Neural cell (in vitro differentiated cells): ENCODE results near the gene MARVELD2. TPM values are rescaled to one million over a fixed set of nuclear protein-coding genes. Genes with fewer than 3 reads are reported as not detected.
"Not testable (repeated sequence)": the region's sequence is repeated elsewhere in the genome, so short reads cannot be mapped to it uniquely, and the experiment has no call there.

Source experiments
- H2AFZ ChIP-seq: fragments of 200-600, 300-800 bp; sonication (generic), shearing (Covaris generic); 2 replicates; pipeline ENCODE4 v1.6.0; 2014; ENCODE audit warnings: low read depth, mild to moderate bottlenecking, antibody characterized with exemption, low read length, moderate library complexity
- H3F3A ChIP-seq: fragments of 200-600 bp; shearing (Covaris generic); 2 replicates; pipeline ENCODE4 v1.6.1; 2016; ENCODE audit warnings: mild to moderate bottlenecking, moderate library complexity, mixed read lengths, antibody characterized with exemption, low read length; ENCODE audit not compliant: insufficient read depth, poor library complexity, severe bottlenecking
- H3K27ac ChIP-seq: fragments of 200-600, 300-800 bp; sonication (generic), shearing (Covaris generic); 2 replicates; pipeline ENCODE4 v1.5.1; 2014; ENCODE audit warnings: mild to moderate bottlenecking, low read length, moderate library complexity
- H3K27me3 ChIP-seq: fragments of 300-800, 200-600 bp; sonication (generic), shearing (Covaris generic); 2 replicates; pipeline ENCODE4 v1.6.0; 2014; ENCODE audit warnings: mild to moderate bottlenecking, low read depth, low read length, moderate library complexity; ENCODE audit not compliant: insufficient read depth
- H3K36me3 ChIP-seq: fragments of 300-800, 200-600 bp; sonication (generic), shearing (Covaris generic); 2 replicates; pipeline ENCODE4 v1.5.1; 2014; ENCODE audit warnings: mild to moderate bottlenecking, antibody characterized with exemption, low read length, moderate library complexity; ENCODE audit not compliant: insufficient read depth
- H3K4me2 ChIP-seq: fragments of 300-800, 200-600 bp; sonication (generic), shearing (Covaris generic); 2 replicates; pipeline ENCODE4 v1.6.0; 2014; ENCODE audit warnings: mild to moderate bottlenecking, low read length
- H3K4me3 ChIP-seq: fragments of 300-800, 200-600 bp; sonication (generic), shearing (Covaris generic); 2 replicates; pipeline ENCODE4 v1.5.1; 2014; ENCODE audit warnings: mild to moderate bottlenecking, low read length, moderate library complexity
- H3K79me2 ChIP-seq: fragments of 200-600 bp; shearing (Covaris generic); replicated peaks from 2 replicates; pipeline ENCODE4 v1.6.0; 2014; ENCODE audit warnings: mild to moderate bottlenecking, low read length, moderate library complexity; ENCODE audit not compliant: insufficient read depth
- H3K9ac ChIP-seq: fragments of 300-800, 200-600 bp; sonication (generic), shearing (Covaris generic); 2 replicates; pipeline ENCODE4 v1.6.1; 2016; ENCODE audit warnings: mild to moderate bottlenecking, low read length, mixed read lengths
- H3K9me2 ChIP-seq: fragments of 200-600 bp; shearing (Covaris generic); 2 replicates; pipeline ENCODE4 v1.6.1; 2016; ENCODE audit warnings: mild to moderate bottlenecking, low read length, mixed read lengths; ENCODE audit not compliant: insufficient read depth
- H3K9me3 ChIP-seq: fragments of 200-600, 300-800 bp; sonication (generic), shearing (Covaris generic); 2 replicates; pipeline ENCODE4 v1.6.1; 2016; ENCODE audit warnings: mild to moderate bottlenecking, mixed run types, low read length, moderate library complexity, mixed read lengths
- H4K20me1 ChIP-seq: fragments of 200-600 bp; shearing (Covaris generic); 2 replicates; pipeline ENCODE4 v1.6.1; 2016; ENCODE audit warnings: mild to moderate bottlenecking, mixed run types; ENCODE audit not compliant: insufficient read depth
- EP300 ChIP-seq: fragments of 450-650 bp; conservative IDR thresholded peaks from 2 replicates; pipeline ENCODE4 v1.6.1; 2014; ENCODE audit warnings: antibody characterized with exemption, mild to moderate bottlenecking, moderate library complexity; ENCODE audit not compliant: poor library complexity, severe bottlenecking
- EZH2 ChIP-seq: fragments of 200-600, 300-800 bp; shearing (Covaris generic), sonication (generic); IDR thresholded peaks from 2 replicates; pipeline ENCODE4 v1.6.1; 2014; ENCODE audit warnings: antibody characterized with exemption, low read length, borderline replicate concordance, mild to moderate bottlenecking; ENCODE audit not compliant: insufficient read depth, poor library complexity, severe bottlenecking
- MXI1 ChIP-seq: fragments of 450-650 bp; conservative IDR thresholded peaks from 2 replicates; pipeline ENCODE4 v1.6.1; 2014; ENCODE audit warnings: antibody characterized with exemption, mild to moderate bottlenecking; ENCODE audit not compliant: poor library complexity, severe bottlenecking
- POLR2AphosphoS5 ChIP-seq: IDR thresholded peaks from 2 replicates; pipeline ENCODE4 v1.6.1; 2012
- RAD21 ChIP-seq: fragments of 450-650 bp; conservative IDR thresholded peaks from 2 replicates; pipeline ENCODE4 v1.6.1; 2014; ENCODE audit warnings: antibody characterized with exemption, mild to moderate bottlenecking, moderate library complexity
- REST ChIP-seq: IDR thresholded peaks from 2 replicates; pipeline ENCODE4 v1.6.1; 2012; ENCODE audit warnings: borderline replicate concordance
- SMC3 ChIP-seq: fragments of 450-650 bp; conservative IDR thresholded peaks from 2 replicates; pipeline ENCODE4 v1.6.1; 2014; ENCODE audit warnings: antibody characterized with exemption, mild to moderate bottlenecking, moderate library complexity; ENCODE audit not compliant: poor library complexity
- TAF1 ChIP-seq: IDR thresholded peaks from 2 replicates; pipeline ENCODE4 v1.6.1; 2012; ENCODE audit warnings: low read depth
- polyA plus RNA-seq: library from polyadenylated mRNA; depleted of rRNA; stranded (reverse); fragments of >200 nt; gene quantifications from 2 replicates; pipeline ENCODE4 v1.2.3, GENCODE V29; 2014
- TF ChIP-seq, protein P1 (sequence below): fragments of 450-650 bp; IDR thresholded peaks from 2 replicates; pipeline ENCODE4 v1.5.1; 2014; ENCODE audit warnings: antibody characterized with exemption, mild to moderate bottlenecking, moderate library complexity; ENCODE audit not compliant: poor library complexity, severe bottlenecking

MARVELD2 gene
- polyA plus RNA-seq, 1 donor from 2014 or later, result not detected

- H3K36me3 ChIP-seq, result no peaks in the 10 kb centered on the region
- no peaks in the 10 kb centered on the region for H3K9me3 ChIP-seq
- no peaks in the 10 kb centered on the region for H3K27me3 ChIP-seq
- H3K4me3 ChIP-seq, result no peak overlapping the region
- TF ChIP-seq REST, result no peak
- no peaks in the 10 kb centered on the region for H3F3A ChIP-seq
- H3K9me2 ChIP-seq, result no peaks in the 10 kb centered on the region
- no peak overlapping the region for H3K9ac ChIP-seq
- no peak overlapping the region for H2AFZ ChIP-seq
- no peak overlapping the region for H3K27ac ChIP-seq
- no peaks in the 10 kb centered on the region for H4K20me1 ChIP-seq
- H3K4me2 ChIP-seq, result no peak overlapping the region
- no peaks in the 10 kb centered on the region for H3K79me2 ChIP-seq
Observed at GRCh38 chr5:69450116-69450515, 35.2 kb downstream of the MARVELD2 start.

DNA sequence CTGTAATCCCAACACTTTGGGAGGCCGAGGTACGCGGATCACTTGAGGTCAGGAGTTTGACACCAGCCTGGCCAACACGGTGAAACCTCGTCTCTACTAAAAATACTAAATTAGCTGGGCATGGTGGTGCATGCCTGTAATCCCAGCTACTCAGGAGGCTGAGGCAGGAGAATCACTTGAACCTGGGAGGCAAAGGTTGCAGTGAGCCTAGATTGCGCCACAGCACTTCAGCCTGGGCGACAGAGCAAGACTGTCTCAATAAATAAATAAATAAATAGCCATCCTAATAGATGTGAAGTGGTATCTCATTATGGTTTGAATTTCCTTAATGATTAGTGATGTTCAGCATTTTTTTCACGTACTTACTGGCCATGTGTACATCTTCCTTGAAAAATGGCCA, 35.6 kb downstream of the MARVELD2 start:
- H2AFZ ChIP-seq, H3K9me3 ChIP-seq, H3K4me3 ChIP-seq, H3K79me2 ChIP-seq, H3K4me2 ChIP-seq, H3K36me3 ChIP-seq, H3K27me3 ChIP-seq, H4K20me1 ChIP-seq, H3K9me2 ChIP-seq, H3K9ac ChIP-seq, H3K27ac ChIP-seq, H3F3A ChIP-seq: not testable (repeated sequence)

GRCh38 chr5:69451941-69452647, 37.2 kb downstream of the MARVELD2 start:
- Histone ChIP-seq H3K79me2 (no peaks in the 10 kb centered on the region), H4K20me1 (no peaks in the 10 kb centered on the region), H3K36me3 (no peaks in the 10 kb centered on the region), H3K4me2 (no peak overlapping the region), H2AFZ (no peak overlapping the region), H3K9ac (no peak overlapping the region), H3K27ac (no peak overlapping the region), H3K9me3 (no peaks in the 10 kb centered on the region), H3K27me3 (no peaks in the 10 kb centered on the region), H3K9me2 (no peaks in the 10 kb centered on the region), H3F3A (no peaks in the 10 kb centered on the region), H3K4me3 (no peak overlapping the region)
- TF ChIP-seq SMC3 (no peak), TAF1 (no peak), EP300 (no peak), RAD21 (no peak), EZH2 (no peak), MXI1 (no peak), REST (no peak), POLR2AphosphoS5 (no peak)
- TF ChIP-seq, protein P1, sequence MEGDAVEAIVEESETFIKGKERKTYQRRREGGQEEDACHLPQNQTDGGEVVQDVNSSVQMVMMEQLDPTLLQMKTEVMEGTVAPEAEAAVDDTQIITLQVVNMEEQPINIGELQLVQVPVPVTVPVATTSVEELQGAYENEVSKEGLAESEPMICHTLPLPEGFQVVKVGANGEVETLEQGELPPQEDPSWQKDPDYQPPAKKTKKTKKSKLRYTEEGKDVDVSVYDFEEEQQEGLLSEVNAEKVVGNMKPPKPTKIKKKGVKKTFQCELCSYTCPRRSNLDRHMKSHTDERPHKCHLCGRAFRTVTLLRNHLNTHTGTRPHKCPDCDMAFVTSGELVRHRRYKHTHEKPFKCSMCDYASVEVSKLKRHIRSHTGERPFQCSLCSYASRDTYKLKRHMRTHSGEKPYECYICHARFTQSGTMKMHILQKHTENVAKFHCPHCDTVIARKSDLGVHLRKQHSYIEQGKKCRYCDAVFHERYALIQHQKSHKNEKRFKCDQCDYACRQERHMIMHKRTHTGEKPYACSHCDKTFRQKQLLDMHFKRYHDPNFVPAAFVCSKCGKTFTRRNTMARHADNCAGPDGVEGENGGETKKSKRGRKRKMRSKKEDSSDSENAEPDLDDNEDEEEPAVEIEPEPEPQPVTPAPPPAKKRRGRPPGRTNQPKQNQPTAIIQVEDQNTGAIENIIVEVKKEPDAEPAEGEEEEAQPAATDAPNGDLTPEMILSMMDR, result no peak

DNA sequence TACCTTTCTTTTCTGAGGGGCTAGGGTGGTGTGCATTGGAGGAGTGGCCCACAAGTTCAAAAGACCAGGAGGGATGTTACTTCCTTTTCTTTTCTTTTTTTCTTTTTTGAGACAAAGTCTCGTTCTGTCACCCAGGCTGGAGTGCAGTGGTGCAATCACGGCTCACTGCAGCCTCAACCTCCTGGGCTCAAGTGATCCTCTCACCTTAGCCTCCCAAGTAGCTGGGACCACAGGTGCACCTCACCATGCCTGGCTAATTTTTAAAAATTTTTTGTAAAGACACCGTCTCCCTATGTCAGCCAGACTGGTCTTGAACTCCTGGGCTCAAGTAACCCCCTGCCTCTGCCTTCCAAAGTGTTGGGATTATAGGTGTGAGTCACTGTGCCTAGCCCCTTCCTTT, 38.6 kb downstream of the MARVELD2 start:
- not testable (repeated sequence) for H3K4me2 ChIP-seq, H3K9ac ChIP-seq, H3K9me3 ChIP-seq

More for the DNA sequence above, 38.6 kb downstream of the MARVELD2 start:
- H3K4me3 ChIP-seq, H3F3A ChIP-seq, H4K20me1 ChIP-seq, H3K79me2 ChIP-seq, H3K27ac ChIP-seq, H3K36me3 ChIP-seq, H3K27me3 ChIP-seq, H2AFZ ChIP-seq, H3K9me2 ChIP-seq: not testable (repeated sequence)
